GM18870 (cell line): ENCODE results near the gene C3orf22.
"Not testable (repeated sequence)": the region's sequence is repeated elsewhere in the genome, so short reads cannot be mapped to it uniquely, and the experiment has no call there.

Experiments
- ATAC-seq: cut with Tn5 transposase; IDR thresholded peaks from one replicate; pipeline ENCODE4 v1.9.1; 2021; ENCODE audit warnings: moderate library complexity; ENCODE audit not compliant: unreplicated experiment

C3orf22 gene

GRCh38 chr3:126544596-126545281 lies 14.0 kb downstream of the C3orf22 start:
- no peak for ATAC-seq

GRCh38 chr3:126543457-126544061 lies 15.2 kb downstream of the C3orf22 start:
- no peak for ATAC-seq

GRCh38 chr3:126542340-126543241 lies 16.1 kb downstream of the C3orf22 start:
- no peak for ATAC-seq

- ATAC-seq = no peak
Measured at GRCh38 chr3:126541628-126542339, 16.9 kb downstream of the C3orf22 start.

GRCh38 chr3:126540951-126541627 lies 17.6 kb downstream of the C3orf22 start:
- no peak for ATAC-seq

GRCh38 chr3:126540342-126540849 lies 18.3 kb downstream of the C3orf22 start:
- ATAC-seq = no peak

GRCh38 chr3:126539558-126540250 lies 19.0 kb downstream of the C3orf22 start:
- no peak for ATAC-seq

GRCh38 chr3:126538966-126539365 lies 19.8 kb downstream of the C3orf22 start:
- no peak for ATAC-seq

GRCh38 chr3:126538316-126538715 lies 20.4 kb downstream of the C3orf22 start:
- ATAC-seq = no peak

- no peak for ATAC-seq
Measured at GRCh38 chr3:126537730-126538281, 20.9 kb downstream of the C3orf22 start.

GRCh38 chr3:126537116-126537729 lies 21.5 kb downstream of the C3orf22 start:
- ATAC-seq = no peak

GRCh38 chr3:126536126-126536525 lies 22.6 kb downstream of the C3orf22 start:
- no peak for ATAC-seq

- ATAC-seq = no peak
Measured at GRCh38 chr3:126535636-126536035, 23.1 kb downstream of the C3orf22 start.

GRCh38 chr3:126534716-126535115 lies 24.0 kb downstream of the C3orf22 start:
- ATAC-seq = not testable (repeated sequence)

GRCh38 chr3:126533506-126533905 lies 25.2 kb downstream of the C3orf22 start:
- ATAC-seq = no peak

GRCh38 chr3:126531051-126531330 lies 27.7 kb downstream of the C3orf22 start:
- ATAC-seq = no peak

GRCh38 chr3:126530171-126531050 lies 28.3 kb downstream of the C3orf22 start:
- no peak for ATAC-seq

GRCh38 chr3:126529585-126530170 lies 29.1 kb downstream of the C3orf22 start:
- ATAC-seq = no peak
